Upper lobe of left lung (tissue), 4 donors: ENCODE data around the gene NFRKB.

Experiments
- CTCF ChIP-seq, 6 experiments: fragments of 450-650 bp in 4 of 6; fragments of 200-600 bp in 2 of 6; sonication (generic) in 2 of 6; IDR thresholded peaks; one replicate each; pipeline ENCODE4 v1.5.1; 2016 to 2019; ENCODE audit warnings: antibody characterized with exemption in 6 of 6
- POLR2A ChIP-seq, 4 donors: fragments of 450-650 bp; IDR thresholded peaks; one replicate each; pipeline ENCODE4 v1.5.1; 2016 to 2017; ENCODE audit warnings: antibody characterized with exemption in 4 of 4, mild to moderate bottlenecking in 2 of 4
- POLR2AphosphoS5 ChIP-seq, 2 donors: sonication (generic); formaldehyde crosslinking; IDR thresholded peaks; one replicate each; pipeline ENCODE4 v1.5.1; 2017; ENCODE audit warnings: antibody characterized with exemption in 2 of 2

GRCh38 chr11:129866311-129866710 is 29.1 kb downstream of the NFRKB start:
- TF ChIP-seq POLR2AphosphoS5 (IDR thresholded peaks at IDR 0.05) (no peak), CTCF (IDR thresholded peaks at IDR 0.05) (no peak), POLR2A (IDR thresholded peaks at IDR 0.05) (no peak)
